Measurements from ENCODE around the gene HOXA1.

Gene HOXA1

GRCh38 chr7:27124096-27124901, 28.5 kb upstream of the HOXA1 start:
- no peak for DNase-seq
- Histone ChIP-seq H3K27me3 (replicated peaks; ENCODE audit: control insufficient read depth, insufficient read depth, low read length, poor library complexity, severe bottlenecking) (peaks cover 6% of the 10 kb centered on the region), H3K9me3 (ENCODE audit: control insufficient read depth, low read length) (no peaks in the 10 kb centered on the region), H3K4me1 (ENCODE audit: control insufficient read depth, insufficient read depth, low read length, poor library complexity, severe bottlenecking) (no peaks in the 10 kb centered on the region), H3K4me3 (ENCODE audit: insufficient read depth, low read depth, low read length, poor library complexity, severe bottlenecking) (no peak overlapping the region), H3K36me3 (ENCODE audit: control insufficient read depth, insufficient read depth, low read length) (no peaks in the 10 kb centered on the region), H3K27ac (ENCODE audit: insufficient read depth, low read length, poor library complexity, severe bottlenecking) (no peak overlapping the region)

- Histone ChIP-seq H3K4me1 (ENCODE audit: control insufficient read depth, insufficient read depth, low read length, poor library complexity, severe bottlenecking) (no peaks in the 10 kb centered on the region), H3K4me3 (ENCODE audit: insufficient read depth, low read depth, low read length, poor library complexity, severe bottlenecking) (no peak overlapping the region), H3K27ac (ENCODE audit: insufficient read depth, low read length, poor library complexity, severe bottlenecking) (no peak overlapping the region), H3K9me3 (ENCODE audit: control insufficient read depth, low read length) (no peaks in the 10 kb centered on the region), H3K36me3 (ENCODE audit: control insufficient read depth, insufficient read depth, low read length) (no peaks in the 10 kb centered on the region), H3K27me3 (replicated peaks; ENCODE audit: control insufficient read depth, insufficient read depth, low read length, poor library complexity, severe bottlenecking) (peaks cover 6% of the 10 kb centered on the region)
- no peak for DNase-seq
Measured at GRCh38 chr7:27123477-27124053, 27.8 kb upstream of the HOXA1 start.

- Histone ChIP-seq H3K4me1 (ENCODE audit: control insufficient read depth, insufficient read depth, low read length, poor library complexity, severe bottlenecking) (no peaks in the 10 kb centered on the region), H3K9me3 (ENCODE audit: control insufficient read depth, low read length) (no peaks in the 10 kb centered on the region), H3K27ac (ENCODE audit: insufficient read depth, low read length, poor library complexity, severe bottlenecking) (no peak overlapping the region), H3K36me3 (ENCODE audit: control insufficient read depth, insufficient read depth, low read length) (no peaks in the 10 kb centered on the region), H3K27me3 (replicated peaks; ENCODE audit: control insufficient read depth, insufficient read depth, low read length, poor library complexity, severe bottlenecking) (peaks cover 6% of the 10 kb centered on the region), H3K4me3 (ENCODE audit: insufficient read depth, low read depth, low read length, poor library complexity, severe bottlenecking) (no peak overlapping the region)
- DNase-seq: no peak
Measured at GRCh38 chr7:27123007-27123476, 27.2 kb upstream of the HOXA1 start.

GRCh38 chr7:27122077-27122910, 26.5 kb upstream of the HOXA1 start:
- Histone ChIP-seq H3K27me3 (replicated peaks; ENCODE audit: control insufficient read depth, insufficient read depth, low read length, poor library complexity, severe bottlenecking) (peaks cover 6% of the 10 kb centered on the region), H3K4me3 (ENCODE audit: insufficient read depth, low read depth, low read length, poor library complexity, severe bottlenecking) (no peak overlapping the region), H3K4me1 (ENCODE audit: control insufficient read depth, insufficient read depth, low read length, poor library complexity, severe bottlenecking) (no peaks in the 10 kb centered on the region), H3K36me3 (ENCODE audit: control insufficient read depth, insufficient read depth, low read length) (no peaks in the 10 kb centered on the region), H3K27ac (ENCODE audit: insufficient read depth, low read length, poor library complexity, severe bottlenecking) (no peak overlapping the region), H3K9me3 (ENCODE audit: control insufficient read depth, low read length) (no peaks in the 10 kb centered on the region)
- DNase-seq: no peak

GRCh38 chr7:27121684-27122076, 25.9 kb upstream of the HOXA1 start:
- peaks cover 2% of the 10 kb centered on the region for H3K27me3 ChIP-seq (replicated peaks; ENCODE audit: control insufficient read depth, insufficient read depth, low read length, poor library complexity, severe bottlenecking)
- no peak overlapping the region for H3K4me3 ChIP-seq (ENCODE audit: insufficient read depth, low read depth, low read length, poor library complexity, severe bottlenecking)
- H3K4me1 ChIP-seq (ENCODE audit: control insufficient read depth, insufficient read depth, low read length, poor library complexity, severe bottlenecking): no peaks in the 10 kb centered on the region
- no peak for DNase-seq
- no peak overlapping the region for H3K27ac ChIP-seq (ENCODE audit: insufficient read depth, low read length, poor library complexity, severe bottlenecking)
- H3K9me3 ChIP-seq (ENCODE audit: control insufficient read depth, low read length): no peaks in the 10 kb centered on the region
- H3K36me3 ChIP-seq (ENCODE audit: control insufficient read depth, insufficient read depth, low read length): no peaks in the 10 kb centered on the region

GRCh38 chr7:27119412-27119911, 23.7 kb upstream of the HOXA1 start:
- Histone ChIP-seq H3K36me3 (ENCODE audit: control insufficient read depth, insufficient read depth, low read length) (no peaks in the 10 kb centered on the region), H3K4me3 (ENCODE audit: insufficient read depth, low read depth, low read length, poor library complexity, severe bottlenecking) (no peak overlapping the region), H3K27ac (ENCODE audit: insufficient read depth, low read length, poor library complexity, severe bottlenecking) (no peak overlapping the region), H3K9me3 (ENCODE audit: control insufficient read depth, low read length) (no peaks in the 10 kb centered on the region), H3K4me1 (ENCODE audit: control insufficient read depth, insufficient read depth, low read length, poor library complexity, severe bottlenecking) (no peaks in the 10 kb centered on the region), H3K27me3 (replicated peaks; ENCODE audit: control insufficient read depth, insufficient read depth, low read length, poor library complexity, severe bottlenecking) (peaks cover 8% of the 10 kb centered on the region)
- DNase-seq: no peak

GRCh38 chr7:27118580-27118979, 22.8 kb upstream of the HOXA1 start:
- H3K9me3 ChIP-seq (ENCODE audit: control insufficient read depth, low read length): no peaks in the 10 kb centered on the region
- H3K27me3 ChIP-seq (replicated peaks; ENCODE audit: control insufficient read depth, insufficient read depth, low read length, poor library complexity, severe bottlenecking): peaks cover 8% of the 10 kb centered on the region
- DNase-seq: no peak
- H3K36me3 ChIP-seq (ENCODE audit: control insufficient read depth, insufficient read depth, low read length): no peaks in the 10 kb centered on the region
- H3K4me3 ChIP-seq (ENCODE audit: insufficient read depth, low read depth, low read length, poor library complexity, severe bottlenecking): no peak overlapping the region
- H3K27ac ChIP-seq (ENCODE audit: insufficient read depth, low read length, poor library complexity, severe bottlenecking): no peak overlapping the region
- no peaks in the 10 kb centered on the region for H3K4me1 ChIP-seq (ENCODE audit: control insufficient read depth, insufficient read depth, low read length, poor library complexity, severe bottlenecking)

- H3K9me3 ChIP-seq (ENCODE audit: control insufficient read depth, low read length): no peaks in the 10 kb centered on the region
- no peaks in the 10 kb centered on the region for H3K4me1 ChIP-seq (ENCODE audit: control insufficient read depth, insufficient read depth, low read length, poor library complexity, severe bottlenecking)
- no peaks in the 10 kb centered on the region for H3K36me3 ChIP-seq (ENCODE audit: control insufficient read depth, insufficient read depth, low read length)
- H3K4me3 ChIP-seq (ENCODE audit: insufficient read depth, low read depth, low read length, poor library complexity, severe bottlenecking): no peak overlapping the region
- H3K27ac ChIP-seq (ENCODE audit: insufficient read depth, low read length, poor library complexity, severe bottlenecking): no peak overlapping the region
- no peak for DNase-seq
- H3K27me3 ChIP-seq (replicated peaks; ENCODE audit: control insufficient read depth, insufficient read depth, low read length, poor library complexity, severe bottlenecking): peaks cover 8% of the 10 kb centered on the region
Measured at GRCh38 chr7:27117887-27118491, 22.2 kb upstream of the HOXA1 start.

- no peak overlapping the region for H3K27ac ChIP-seq (ENCODE audit: insufficient read depth, low read length, poor library complexity, severe bottlenecking)
- H3K27me3 ChIP-seq (replicated peaks; ENCODE audit: control insufficient read depth, insufficient read depth, low read length, poor library complexity, severe bottlenecking): peaks cover 8% of the 10 kb centered on the region
- H3K4me1 ChIP-seq (ENCODE audit: control insufficient read depth, insufficient read depth, low read length, poor library complexity, severe bottlenecking): no peaks in the 10 kb centered on the region
- H3K4me3 ChIP-seq (ENCODE audit: insufficient read depth, low read depth, low read length, poor library complexity, severe bottlenecking): no peak overlapping the region
- no peak for DNase-seq
- H3K36me3 ChIP-seq (ENCODE audit: control insufficient read depth, insufficient read depth, low read length): no peaks in the 10 kb centered on the region
- no peaks in the 10 kb centered on the region for H3K9me3 ChIP-seq (ENCODE audit: control insufficient read depth, low read length)
Measured at GRCh38 chr7:27116962-27117886, 21.4 kb upstream of the HOXA1 start.

All from effector memory CD4-positive, alpha-beta T cell (primary cell).